CMK (cell line): ENCODE measurements around the gene C12orf42.

Experiments
- DNase-seq: peaks from one replicate; pipeline ENCODE4 v3.0.0-alpha.2; 2010; ENCODE audit warnings: low read depth

Gene C12orf42

GRCh38 chr12:103336940-103337339 lies 158.8 kb downstream of the C12orf42 start:
- DNase-seq = no peak

- DNase-seq = no peak
Observed at GRCh38 chr12:103334466-103334865, 161.3 kb downstream of the C12orf42 start.

- no peak for DNase-seq
Observed at GRCh38 chr12:103333676-103334075, 162.1 kb downstream of the C12orf42 start.

GRCh38 chr12:103331643-103332042 lies 164.1 kb downstream of the C12orf42 start:
- no peak for DNase-seq

GRCh38 chr12:103330672-103331071 lies 165.1 kb downstream of the C12orf42 start:
- no peak for DNase-seq

- no peak for DNase-seq
Observed at GRCh38 chr12:103327676-103328075, 168.1 kb downstream of the C12orf42 start.

GRCh38 chr12:103326190-103326589 lies 169.6 kb downstream of the C12orf42 start:
- DNase-seq = no peak

GRCh38 chr12:103318566-103318965 lies 177.2 kb downstream of the C12orf42 start:
- no peak for DNase-seq

GRCh38 chr12:103317220-103317619 lies 178.5 kb downstream of the C12orf42 start:
- DNase-seq = no peak

GRCh38 chr12:103314786-103315185 lies 181.0 kb downstream of the C12orf42 start:
- no peak for DNase-seq

GRCh38 chr12:103313894-103314293 lies 181.9 kb downstream of the C12orf42 start:
- DNase-seq = no peak

- DNase-seq = no peak
Observed at GRCh38 chr12:103312742-103313354, 182.9 kb downstream of the C12orf42 start.

GRCh38 chr12:103310546-103311270 lies 185.1 kb downstream of the C12orf42 start:
- DNase-seq = no peak

- no peak for DNase-seq
Observed at GRCh38 chr12:103308396-103308795, 187.4 kb downstream of the C12orf42 start.

- DNase-seq = no peak
Observed at GRCh38 chr12:103303484-103303883, 192.3 kb downstream of the C12orf42 start.

GRCh38 chr12:103301642-103302591 lies 193.9 kb downstream of the C12orf42 start:
- DNase-seq = no peak

- no peak for DNase-seq
Observed at GRCh38 chr12:103288016-103288415, 207.8 kb downstream of the C12orf42 start.

GRCh38 chr12:103282124-103282523 lies 213.6 kb downstream of the C12orf42 start:
- DNase-seq = no peak

GRCh38 chr12:103279444-103279843 lies 216.3 kb downstream of the C12orf42 start:
- DNase-seq = no peak

- no peak for DNase-seq
Observed at GRCh38 chr12:103278329-103278728, 217.4 kb downstream of the C12orf42 start.

- no peak for DNase-seq
Observed at GRCh38 chr12:103273645-103274044, 222.1 kb downstream of the C12orf42 start.

- DNase-seq = no peak
Observed at GRCh38 chr12:103272949-103273348, 222.8 kb downstream of the C12orf42 start.

- DNase-seq = no peak
Observed at GRCh38 chr12:103269946-103270345, 225.8 kb downstream of the C12orf42 start.
